ENCODE results near the gene TMEM169. TPM values are rescaled to one million over a fixed set of nuclear protein-coding genes. Genes with fewer than 3 reads are reported as not detected.

The TMEM169 gene
- total and polyA plus RNA-seq, 10 of the 15 experiments (the other 5 are each of a cell fraction or from before 2014, with no cell fraction given), result 0.23 to 3.2 (median 2.3) TPM

GRCh38 chr2:216073773-216074172, 7.9 kb upstream of the TMEM169 start (continued):
- TF ChIP-seq MYC (IDR thresholded peaks at IDR 0.05; ENCODE audit: insufficient read depth, insufficient read length, insufficient replicate concordance, low read length, severe bottlenecking), result no peak

DNA sequence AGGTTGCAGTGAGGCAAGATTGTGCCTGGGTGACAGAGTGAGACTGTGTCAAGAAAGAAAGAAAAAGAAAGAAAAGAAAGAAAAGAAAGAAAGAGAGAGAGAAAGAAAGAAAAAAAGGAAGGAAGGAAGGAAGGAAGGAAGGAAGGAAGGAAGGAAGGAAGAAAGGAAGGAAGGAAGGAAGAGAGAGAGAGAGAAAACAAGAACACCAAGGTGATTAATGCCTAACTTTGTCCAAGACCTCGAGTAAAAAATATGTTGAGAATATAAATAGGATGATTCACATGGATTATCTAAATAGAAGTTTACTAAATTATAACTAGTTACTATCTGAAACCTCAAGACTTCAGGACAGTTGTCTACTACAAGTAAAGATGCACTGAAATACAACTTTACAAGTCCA, 7.3 kb upstream of the TMEM169 start:
- Histone ChIP-seq H3K27ac (ENCODE audit: control insufficient read depth, insufficient read depth) (no peak overlapping the region), H3K36me3 (ENCODE audit: control insufficient read depth in 2 of 2, insufficient read depth in 2 of 2, low read length in 1 of 2) (no peaks in the 10 kb centered on the region; a peak in 1 of 4 replicates), H3K79me2 (ENCODE audit: control insufficient read depth, insufficient read depth, low read length) (peaks cover 1% of the 10 kb centered on the region; the same call in 1 of the 2 replicates), H3K27me3 (replicated peaks in 1 of 2; ENCODE audit: control insufficient read depth in 2 of 2, insufficient read depth in 2 of 2, low read length in 1 of 2) (no peaks in the 10 kb centered on the region), H3K9ac (ENCODE audit: control insufficient read depth, insufficient read depth, low read length) (no peak overlapping the region), H2AFZ (ENCODE audit: control insufficient read depth, low read depth, low read length) (no peak overlapping the region), H3K4me2 (ENCODE audit: control insufficient read depth, insufficient read depth) (no peak overlapping the region), H3K4me1 (ENCODE audit: control insufficient read depth, insufficient read depth, low read length) (no peaks in the 10 kb centered on the region), H3K4me3 (no peak overlapping the region), H4K20me1 (ENCODE audit: control insufficient read depth, insufficient read depth) (no peaks in the 10 kb centered on the region), H3K9me3 (replicated peaks; ENCODE audit: control insufficient read depth, insufficient read depth, low read length) (no peaks in the 10 kb centered on the region)
- intact Hi-C loops (cut with micrococcal nuclease; ENCODE audit: unreplicated experiment), result no loop called here
- TF ChIP-seq LARP7 (IDR thresholded peaks at IDR 0.05) (no peak), ETV6 (conservative IDR thresholded peaks at IDR 0.05 in 1 of 2, IDR thresholded peaks at IDR 0.05 in 1 of 2; ENCODE audit: borderline replicate concordance in 1 of 2, low read depth in 1 of 2) (peak in 1 of 2 experiments; percentile 67; a peak in 2 of 4 replicates)
- 0% methylated on average over 1 of the region's 1 CpG for WGBS (ENCODE audit: insufficient coverage, insufficient replicate concordance, low lambda C conversion rate, missing lambda C conversion rate)
- ChIA-PET CTCF (interaction anchor here (2.2 kb wide), 1 partner anchor 41 kb away, joined by 7 read pairs; no protein-coding TSS in a partner anchor), RAD21 (ENCODE audit: unreplicated experiment) (no interaction called here), SMC1A (ENCODE audit: uncharacterized antibody, unreplicated experiment) (interaction anchor here (1.4 to 2.2 kb wide), 4 partner anchors 16 to 124 kb away, joined by 3 to 9 read pairs (median 4); no protein-coding TSS in a partner anchor), POLR2A (interaction anchor here (1.4 kb wide), 1 partner anchor 16 kb away, joined by 3 read pairs; no protein-coding TSS in a partner anchor)
- ATAC-seq (no peak), DNase-seq (ENCODE audit: low read depth, low spot score) (no peak), FAIRE-seq (no peak)
- no TSS peak for BruUV-seq (replicated peaks)
- in situ Hi-C loops (cut with MboI), result no loop called here

- in situ Hi-C loops (cut with MboI), result no loop called here
- Histone ChIP-seq H4K20me1 (ENCODE audit: control insufficient read depth, insufficient read depth) (no peaks in the 10 kb centered on the region), H2AFZ (ENCODE audit: control insufficient read depth, low read depth, low read length) (no peak overlapping the region), H3K36me3 (ENCODE audit: control insufficient read depth in 2 of 2, insufficient read depth in 2 of 2, low read length in 1 of 2) (no peaks in the 10 kb centered on the region; a peak in 1 of 4 replicates), H3K79me2 (ENCODE audit: control insufficient read depth, insufficient read depth, low read length) (peaks cover 1% of the 10 kb centered on the region; the same call in 1 of the 2 replicates), H3K9ac (ENCODE audit: control insufficient read depth, insufficient read depth, low read length) (no peak overlapping the region), H3K4me3 (no peak overlapping the region), H3K27ac (ENCODE audit: control insufficient read depth, insufficient read depth) (no peak overlapping the region), H3K27me3 (replicated peaks in 1 of 2; ENCODE audit: control insufficient read depth in 2 of 2, insufficient read depth in 2 of 2, low read length in 1 of 2) (no peaks in the 10 kb centered on the region), H3K4me1 (ENCODE audit: control insufficient read depth, insufficient read depth, low read length) (no peaks in the 10 kb centered on the region), H3K4me2 (ENCODE audit: control insufficient read depth, insufficient read depth) (no peak overlapping the region), H3K9me3 (replicated peaks; ENCODE audit: control insufficient read depth, insufficient read depth, low read length) (no peaks in the 10 kb centered on the region)
- no TSS peak for BruUV-seq (replicated peaks)
- ChIA-PET POLR2A (interaction anchor here (1.0 to 1.2 kb wide), 2 partner anchors 14 to 27 kb away, joined by 3 to 4 read pairs; no protein-coding TSS in a partner anchor), RAD21 (ENCODE audit: unreplicated experiment) (interaction anchor here (1.6 kb wide), 1 partner anchor 15 kb away, joined by 3 read pairs; no protein-coding TSS in a partner anchor), CTCF (interaction anchor here (1.1 to 1.8 kb wide), 4 partner anchors 10 to 144 kb away, joined by 3 to 5 read pairs (median 4); no protein-coding TSS in a partner anchor), SMC1A (ENCODE audit: uncharacterized antibody, unreplicated experiment) (interaction anchor here (0.6 to 2.3 kb wide), 7 partner anchors 16 to 125 kb away, joined by 3 to 10 read pairs (median 4); no protein-coding TSS in a partner anchor)
- intact Hi-C loops (cut with micrococcal nuclease; ENCODE audit: unreplicated experiment), result no loop called here
- DNase-seq (ENCODE audit: low read depth, low spot score) (no peak), ATAC-seq (no peak), FAIRE-seq (no peak)
- 100% methylated on average over 1 of the region's 1 CpG for WGBS (ENCODE audit: insufficient coverage, insufficient replicate concordance, low lambda C conversion rate, missing lambda C conversion rate)
- TF ChIP-seq BRCA1 (IDR thresholded peaks at IDR 0.05; ENCODE audit: low read depth, low read length), result no peak
- TF ChIP-seq, protein P1, sequence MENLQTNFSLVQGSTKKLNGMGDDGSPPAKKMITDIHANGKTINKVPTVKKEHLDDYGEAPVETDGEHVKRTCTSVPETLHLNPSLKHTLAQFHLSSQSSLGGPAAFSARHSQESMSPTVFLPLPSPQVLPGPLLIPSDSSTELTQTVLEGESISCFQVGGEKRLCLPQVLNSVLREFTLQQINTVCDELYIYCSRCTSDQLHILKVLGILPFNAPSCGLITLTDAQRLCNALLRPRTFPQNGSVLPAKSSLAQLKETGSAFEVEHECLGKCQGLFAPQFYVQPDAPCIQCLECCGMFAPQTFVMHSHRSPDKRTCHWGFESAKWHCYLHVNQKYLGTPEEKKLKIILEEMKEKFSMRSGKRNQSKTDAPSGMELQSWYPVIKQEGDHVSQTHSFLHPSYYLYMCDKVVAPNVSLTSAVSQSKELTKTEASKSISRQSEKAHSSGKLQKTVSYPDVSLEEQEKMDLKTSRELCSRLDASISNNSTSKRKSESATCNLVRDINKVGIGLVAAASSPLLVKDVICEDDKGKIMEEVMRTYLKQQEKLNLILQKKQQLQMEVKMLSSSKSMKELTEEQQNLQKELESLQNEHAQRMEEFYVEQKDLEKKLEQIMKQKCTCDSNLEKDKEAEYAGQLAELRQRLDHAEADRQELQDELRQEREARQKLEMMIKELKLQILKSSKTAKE (IDR thresholded peaks at IDR 0.05; ENCODE audit: low read depth, poor library complexity, severe bottlenecking), result no peak
- no peak for TF ChIP-seq SMARCA5 (IDR thresholded peaks at IDR 0.05)
- no peak for TF ChIP-seq BHLHE40 (IDR thresholded peaks at IDR 0.05; ENCODE audit: borderline replicate concordance in 1 of 2, low read depth in 2 of 2, low read length in 1 of 2)
- TF ChIP-seq NR2C1 (IDR thresholded peaks at IDR 0.05), result no peak
- TF ChIP-seq SREBF1 (IDR thresholded peaks at IDR 0.05; ENCODE audit: low read length), result no peak
- TF ChIP-seq BMI1 (IDR thresholded peaks at IDR 0.05; ENCODE audit: borderline replicate concordance), result no peak
- TF ChIP-seq TCF7 (IDR thresholded peaks at IDR 0.05; ENCODE audit: borderline replicate concordance), result no peak
- TF ChIP-seq EGR1 (IDR thresholded peaks at IDR 0.05; ENCODE audit: borderline replicate concordance in 1 of 2, low read depth in 2 of 2, low read length in 2 of 2), result no peak
- TF ChIP-seq BCL11A (IDR thresholded peaks at IDR 0.05; ENCODE audit: low read depth, low read length), result no peak
- no peak for TF ChIP-seq PAX8 (IDR thresholded peaks at IDR 0.05)
These were observed 6.9 kb upstream of the TMEM169 start for GRCh38 chr2:216074794-216075193.
